HG02870 (cell line): Measurements from ENCODE around the gene POU3F3.

ENCODE experiments used
- ATAC-seq: cut with Tn5 transposase; IDR thresholded peaks from one replicate; pipeline ENCODE4 v1.9.1; 2021; ENCODE audit warnings: mild to moderate bottlenecking, moderate library complexity; ENCODE audit not compliant: unreplicated experiment

The POU3F3 gene

GRCh38 chr2:104872866-104873688 is 19.2 kb downstream of the POU3F3 start:
- ATAC-seq = peak; percentile 90

GRCh38 chr2:104873689-104874054 is 19.8 kb downstream of the POU3F3 start:
- ATAC-seq = no peak

GRCh38 chr2:104874230-104874629 is 20.3 kb downstream of the POU3F3 start:
- no peak for ATAC-seq

- no peak for ATAC-seq
These were observed 21.3 kb downstream of the POU3F3 start for GRCh38 chr2:104875262-104875661.

GRCh38 chr2:104876606-104877570 is 23.0 kb downstream of the POU3F3 start:
- no peak for ATAC-seq

- no peak for ATAC-seq
These were observed 25.1 kb downstream of the POU3F3 start for GRCh38 chr2:104878863-104879512.

GRCh38 chr2:104880076-104880475 is 26.2 kb downstream of the POU3F3 start:
- ATAC-seq = no peak

- no peak for ATAC-seq
These were observed 29.4 kb downstream of the POU3F3 start for GRCh38 chr2:104883357-104883756.

GRCh38 chr2:104885119-104885782 is 31.3 kb downstream of the POU3F3 start:
- ATAC-seq = no peak

GRCh38 chr2:104887676-104888075 is 33.8 kb downstream of the POU3F3 start:
- ATAC-seq = no peak

- ATAC-seq = no peak
These were observed 34.8 kb downstream of the POU3F3 start for GRCh38 chr2:104888489-104889258.

- no peak for ATAC-seq
These were observed 35.5 kb downstream of the POU3F3 start for GRCh38 chr2:104889291-104889959.

GRCh38 chr2:104889960-104890684 is 36.2 kb downstream of the POU3F3 start:
- ATAC-seq = no peak

GRCh38 chr2:104890685-104891069 is 36.8 kb downstream of the POU3F3 start:
- no peak for ATAC-seq

GRCh38 chr2:104891145-104891544 is 37.2 kb downstream of the POU3F3 start:
- no peak for ATAC-seq

- no peak for ATAC-seq
These were observed 42.5 kb downstream of the POU3F3 start for GRCh38 chr2:104896446-104896845.

GRCh38 chr2:104897515-104898184 is 43.7 kb downstream of the POU3F3 start:
- ATAC-seq = no peak

GRCh38 chr2:104900608-104901007 is 46.7 kb downstream of the POU3F3 start:
- no peak for ATAC-seq
